Hematopoietic multipotent progenitor cell treated with erythropoietin and hydrocortisone succinate and interleukin-3 and kit ligand, for 4 days (in vitro differentiated cells): ENCODE results near the gene TAS2R19.
"Not testable (repeated sequence)": the region's sequence is repeated elsewhere in the genome, so short reads cannot be mapped to it uniquely, and the experiment has no call there.

Experiments used
- DNase-seq: peaks from one replicate; pipeline ENCODE4 v3.0.0-alpha.2; 2015

The TAS2R19 gene

GRCh38 chr12:11022520-11022919 is at the start of gene TAS2R19:
Gene TAS2R19, minus strand, starts transcription at chr12:11022620. Its CDS starts 49 bp downstream, at chr12:11022571.
- DNase-seq, result no peak

GRCh38 chr12:11071414-11071813 is 49.0 kb upstream of the TAS2R19 start:
- no peak for DNase-seq

- no peak for DNase-seq
These were observed 48.6 kb upstream of the TAS2R19 start for GRCh38 chr12:11070999-11071398.

GRCh38 chr12:11069854-11070365 is 47.5 kb upstream of the TAS2R19 start:
- no peak for DNase-seq

GRCh38 chr12:11067514-11067913 is 45.1 kb upstream of the TAS2R19 start:
- peak; percentile 18 for DNase-seq

GRCh38 chr12:11062194-11062593 is 39.8 kb upstream of the TAS2R19 start, which contains the start of gene TAS2R46:
Gene TAS2R46, minus strand, starts transcription at chr12:11062294. Its CDS starts 0 bp downstream, at chr12:11062294.
- DNase-seq, result not testable (repeated sequence)

GRCh38 chr12:11059784-11060183 is 37.4 kb upstream of the TAS2R19 start:
- DNase-seq, result no peak

- no peak for DNase-seq
These were observed 36.6 kb upstream of the TAS2R19 start for GRCh38 chr12:11059041-11059440.

- DNase-seq, result no peak
These were observed 32.9 kb upstream of the TAS2R19 start for GRCh38 chr12:11055306-11055705.

GRCh38 chr12:11049806-11050531 is 27.5 kb upstream of the TAS2R19 start:
- not testable (repeated sequence) for DNase-seq

- not testable (repeated sequence) for DNase-seq
These were observed 18.9 kb upstream of the TAS2R19 start for GRCh38 chr12:11041366-11041765.

- DNase-seq, result no peak
These were observed 17.7 kb upstream of the TAS2R19 start for GRCh38 chr12:11040162-11040561.

- DNase-seq, result no peak
These were observed 16.8 kb upstream of the TAS2R19 start for GRCh38 chr12:11039171-11039570.

GRCh38 chr12:11033959-11034358 is 11.5 kb upstream of the TAS2R19 start:
- DNase-seq, result not testable (repeated sequence)

- DNase-seq, result no peak
These were observed 8.9 kb upstream of the TAS2R19 start, which contains the start of gene TAS2R31 for GRCh38 chr12:11031307-11031706. Gene TAS2R31, minus strand, starts transcription at chr12:11031407. Its CDS starts 72 bp downstream, at chr12:11031335.

- peak; percentile 5 for DNase-seq
These were observed 3.7 kb upstream of the TAS2R19 start for GRCh38 chr12:11026118-11026517.

GRCh38 chr12:11023387-11023786 is 967 bp upstream of the TAS2R19 start:
- no peak for DNase-seq

- peak; percentile 3 for DNase-seq
These were observed 5.5 kb downstream of the TAS2R19 start for GRCh38 chr12:11016937-11017336.

GRCh38 chr12:11015775-11016430 is 6.5 kb downstream of the TAS2R19 start:
- peak; percentile 5 for DNase-seq

- DNase-seq, result no peak
These were observed 8.2 kb downstream of the TAS2R19 start for GRCh38 chr12:11014234-11014633.

- no peak for DNase-seq
These were observed 14.8 kb downstream of the TAS2R19 start for GRCh38 chr12:11007608-11008007.

GRCh38 chr12:10998204-10998603 is 24.2 kb downstream of the TAS2R19 start, which contains the start of gene TAS2R20:
Gene TAS2R20, minus strand, starts transcription at chr12:10998304. Its CDS starts 429 bp downstream, at chr12:10997875.
- DNase-seq, result no peak

- DNase-seq, result no peak
These were observed 28.1 kb downstream of the TAS2R19 start for GRCh38 chr12:10994307-10994706.

GRCh38 chr12:10989107-10989506 is 33.3 kb downstream of the TAS2R19 start:
- no peak for DNase-seq
